K562 (cell line): ENCODE results near the gene AHNAK. TPM values are rescaled to one million over a fixed set of nuclear protein-coding genes. Genes with fewer than 3 reads are reported as not detected.

Source experiments
- ATAC-seq: fragments of 200-7000 bp; cut with Tn5 transposase; 3 replicates; pipeline ENCODE4 v1.9.1; 2020; ENCODE audit warnings: moderate library complexity
- BruUV-seq: library from RNA; stranded (reverse); fragments of 400-500 nt; replicated peaks from 2 replicates; lab custom pipeline; 2021; lab: Mats Ljungman, UMichigan
- CTCF ChIA-PET: fragments of 300-600 bp; formaldehyde crosslinking; extraction: SDS; loops from one replicate; lab custom pipeline; 2021; ENCODE audit warnings: low intra/inter-chr PET ratio; lab: Yijun Ruan, JAX
- POLR2A ChIA-PET: fragments of 300-600, 350-650 bp; sonication (Branson Sonifier 250); formaldehyde crosslinking; extraction: SDS; loops from one replicate; lab custom pipeline; 2021; ENCODE audit warnings: antibody characterized with exemption, inconsistent platforms; lab: Yijun Ruan, JAX
- DNase-seq, 4 experiments: peaks; one replicate each; pipeline versions ENCODE4 v3.0.0 to v3.0.0-alpha.2; 2011 to 2018; ENCODE audit warnings: low spot score in 3 of 4, mixed read lengths in 3 of 4; ENCODE audit errors: extremely low read depth in 1 of 4
- FAIRE-seq: peaks from 2 replicates; lab custom pipeline; 2011; peaks lifted over from hg19 to GRCh38; lab: Jason Lieb, UNC
- H2AFZ ChIP-seq: 2 replicates; pipeline ENCODE4 v1.6.0; 2011; ENCODE audit warnings: low read depth, low read length, control low read depth, inconsistent platforms
- H3K27ac ChIP-seq: fragments of 200-600 bp; 3 replicates; pipeline ENCODE4 v1.8.0; 2011; ENCODE audit warnings: low read depth, mild to moderate bottlenecking, control low read depth, inconsistent platforms, low read length, moderate library complexity, mixed read lengths; ENCODE audit errors: extremely low read depth
- H3K27me3 ChIP-seq, 2 experiments: fragments of 300-600 bp in 1 of 2; 2 replicates in 1 of 2; 3 replicates in 1 of 2; pipeline versions ENCODE4 v1.6.0 to v1.8.0; 2011; ENCODE audit warnings: inconsistent platforms in 2 of 2, low read length in 2 of 2, mild to moderate bottlenecking in 1 of 2, mixed read lengths in 1 of 2, moderate library complexity in 1 of 2; ENCODE audit not compliant: control insufficient read depth in 2 of 2, insufficient read depth in 2 of 2
- H3K36me3 ChIP-seq: fragments of 300-600 bp; 3 replicates; pipeline ENCODE4 v1.8.0; 2011; ENCODE audit warnings: mild to moderate bottlenecking, low read length, inconsistent platforms; ENCODE audit not compliant: control insufficient read depth, insufficient read depth
- H3K4me1 ChIP-seq, 2 experiments: fragments of 200-600 bp in 1 of 2; replicated peaks in 1 of 2; 2 replicates in 1 of 2; 3 replicates in 1 of 2; pipeline versions ENCODE4 v1.5.1 to v1.8.0; 2011; ENCODE audit warnings: inconsistent platforms in 2 of 2, low read length in 2 of 2, mild to moderate bottlenecking in 1 of 2, mixed read lengths in 1 of 2, moderate library complexity in 1 of 2; ENCODE audit not compliant: control insufficient read depth in 2 of 2, insufficient read depth in 2 of 2
- H3K4me2 ChIP-seq: 2 replicates; pipeline ENCODE4 v1.6.1; 2011; ENCODE audit warnings: low read length, control low read depth, inconsistent platforms, mixed read lengths; ENCODE audit not compliant: insufficient read depth
- H3K4me3 ChIP-seq: fragments of 200-600 bp; sonication (generic), shearing (Covaris generic); 2 replicates; pipeline ENCODE4 v1.5.1; 2016; ENCODE audit warnings: control low read depth, inconsistent platforms
- H3K79me2 ChIP-seq: fragments of 200-600 bp; 3 replicates; pipeline ENCODE4 v1.8.0; 2011; ENCODE audit warnings: low read length, inconsistent platforms; ENCODE audit not compliant: control insufficient read depth, insufficient read depth
- H3K9ac ChIP-seq, 2 experiments: 2 replicates each; pipeline versions ENCODE4 v1.6.0 to v1.6.1; 2011; ENCODE audit warnings: low read depth in 2 of 2, low read length in 2 of 2, control low read depth in 1 of 2, inconsistent platforms in 1 of 2, mild to moderate bottlenecking in 1 of 2, mixed read lengths in 1 of 2; ENCODE audit not compliant: insufficient read depth in 1 of 2
- H3K9me1 ChIP-seq: one replicate; pipeline ENCODE4 v1.6.0; 2011; ENCODE audit warnings: inconsistent platforms, mild to moderate bottlenecking, low read length, moderate library complexity; ENCODE audit not compliant: control insufficient read depth, insufficient read depth
- H3K9me3 ChIP-seq: replicated peaks from 2 replicates; pipeline ENCODE4 v1.5.1; 2011; ENCODE audit warnings: low read depth, low read length, inconsistent platforms; ENCODE audit not compliant: control insufficient read depth, insufficient read depth
- H4K20me1 ChIP-seq: replicated peaks from 2 replicates; pipeline ENCODE4 v1.6.1; 2011; ENCODE audit warnings: low read length, inconsistent platforms, mixed read lengths; ENCODE audit not compliant: control insufficient read depth, insufficient read depth
- CHD4 ChIP-seq: fragments of 200-600 bp; sonication (generic); IDR thresholded peaks from 3 replicates; pipeline ENCODE4 v1.6.1; 2012; ENCODE audit warnings: low read depth, mild to moderate bottlenecking, mixed read lengths, low read length, inconsistent platforms; ENCODE audit not compliant: insufficient read depth, insufficient replicate concordance, poor library complexity, severe bottlenecking
- DDX20 ChIP-seq: fragments of 450-650 bp; IDR thresholded peaks from 2 replicates; pipeline ENCODE4 v1.6.1; 2016; ENCODE audit warnings: missing genetic modification characterization, low read depth, mild to moderate bottlenecking, missing compliant biosample characterization, moderate library complexity
- DIDO1 ChIP-seq: fragments of 450-650 bp; IDR thresholded peaks from 2 replicates; pipeline ENCODE4 v1.6.1; 2016; ENCODE audit warnings: low read depth, missing biosample characterization, missing genetic modification characterization
- ELF1 ChIP-seq: fragments of 200-800 bp; sonication (Bioruptor generic); IDR thresholded peaks from 2 replicates; pipeline ENCODE4 v1.6.1; 2016; ENCODE audit warnings: missing genetic modification characterization, missing compliant biosample characterization
- KLF10 ChIP-seq: fragments of 250-450 bp; sonication (Bioruptor Pico); IDR thresholded peaks from 2 replicates; pipeline ENCODE4 v1.6.1; 2021; ENCODE audit warnings: matching md5 sums
- MXI1 ChIP-seq: IDR thresholded peaks from 2 replicates; pipeline ENCODE4 v1.6.1; 2011; ENCODE audit warnings: low read depth, mild to moderate bottlenecking, improper control_type of control experiment, low read length
- PKNOX1 ChIP-seq: fragments of 450-650 bp; IDR thresholded peaks from 2 replicates; pipeline ENCODE4 v1.6.1; 2016
- PRPF4 ChIP-seq: fragments of 200-400 bp; formaldehyde crosslinking; IDR thresholded peaks from one replicate; pipeline ENCODE4 v1.6.1; 2017; ENCODE audit warnings: low read length, low read depth, mild to moderate bottlenecking; ENCODE audit not compliant: insufficient read depth, poor library complexity, severe bottlenecking
- TFAP4 ChIP-seq: sonication (generic); formaldehyde crosslinking; IDR thresholded peaks from 2 replicates; pipeline ENCODE4 v1.8.0; 2022; ENCODE audit warnings: missing genetic modification reagents, mild to moderate bottlenecking, moderate library complexity, borderline replicate concordance
- ZNF232 ChIP-seq: sonication (generic); formaldehyde crosslinking; IDR thresholded peaks from 2 replicates; pipeline ENCODE4 v1.8.0; 2022; ENCODE audit warnings: mild to moderate bottlenecking, missing genetic modification reagents
- ZNF24 ChIP-seq: fragments of 450-650 bp; IDR thresholded peaks from 2 replicates; pipeline ENCODE4 v1.6.1; 2016
- ZNF316 ChIP-seq: fragments of 450-650 bp; IDR thresholded peaks from 2 replicates; pipeline ENCODE4 v1.6.1; 2016
- WGBS: fragments of 100-300 bp; shearing (Covaris generic); methylation state at CpG from one replicate; pipeline ENCODE4 v1.1.6; 2016; ENCODE audit warnings: low coverage, mixed read lengths; ENCODE audit not compliant: insufficient coverage; ENCODE audit errors: missing lambda C conversion rate; 5-methylcytosine and 5-hydroxymethylcytosine counted together
- in situ Hi-C: fragments of 300-500 bp; cut with MboI; formaldehyde crosslinking; loops from 4 replicates; pipeline ENCODE4 v1.15.0; 2018; ENCODE audit warnings: inconsistent platforms, mixed read lengths
- intact Hi-C: fragments of 100-400 bp; cut with micrococcal nuclease; formaldehyde crosslinking; loops from 2 replicates; pipeline ENCODE4 v1.14.2; 2022
- polyA plus RNA-seq, 8 experiments: library from polyadenylated mRNA; depleted of rRNA in 4 of 8; stranded (reverse) in 5 of 8; unstranded in 3 of 8; fragments of >200 nt; fragmentation: Nextera tagmentation in 2 of 8; fragmentation: Illumina TruSeq in 1 of 8; extraction: Ambion mirVana in 2 of 8; extraction: Trizol in 1 of 8; gene quantifications; 2 replicates each; pipeline versions ENCODE4 v1.2.1 to v1.2.3, GENCODE V29; 2011 to 2014; ENCODE audit warnings: inconsistent platforms in 1 of 8, missing spikeins in 1 of 8
- total RNA-seq, 7 experiments: library from RNA; depleted of rRNA in 6 of 7; stranded (reverse); fragments of >200 nt in 6 of 7; fragmentation: Illumina TruSeq in 2 of 7; extraction: Trizol in 2 of 7; gene quantifications; 2 replicates each; pipeline versions ENCODE4 v1.2.1 to v1.2.3, GENCODE V29; 2011 to 2021; ENCODE audit warnings: low replicate concordance in 1 of 7
- TF ChIP-seq, protein P1 (sequence below): fragments of 250-450 bp; sonication (Bioruptor Pico); IDR thresholded peaks from 2 replicates; pipeline ENCODE4 v1.4.0; 2020; ENCODE audit warnings: borderline replicate concordance

AHNAK gene
- total and polyA plus RNA-seq, 9 of the 15 experiments (the other 6 are each of a cell fraction or from before 2014, with no cell fraction given): 1.5 to 89.7 (median 45.0) TPM

GRCh38 chr11:62555464-62556107, 9.0 kb upstream of the AHNAK start (continued):
- TF ChIP-seq, protein P1, sequence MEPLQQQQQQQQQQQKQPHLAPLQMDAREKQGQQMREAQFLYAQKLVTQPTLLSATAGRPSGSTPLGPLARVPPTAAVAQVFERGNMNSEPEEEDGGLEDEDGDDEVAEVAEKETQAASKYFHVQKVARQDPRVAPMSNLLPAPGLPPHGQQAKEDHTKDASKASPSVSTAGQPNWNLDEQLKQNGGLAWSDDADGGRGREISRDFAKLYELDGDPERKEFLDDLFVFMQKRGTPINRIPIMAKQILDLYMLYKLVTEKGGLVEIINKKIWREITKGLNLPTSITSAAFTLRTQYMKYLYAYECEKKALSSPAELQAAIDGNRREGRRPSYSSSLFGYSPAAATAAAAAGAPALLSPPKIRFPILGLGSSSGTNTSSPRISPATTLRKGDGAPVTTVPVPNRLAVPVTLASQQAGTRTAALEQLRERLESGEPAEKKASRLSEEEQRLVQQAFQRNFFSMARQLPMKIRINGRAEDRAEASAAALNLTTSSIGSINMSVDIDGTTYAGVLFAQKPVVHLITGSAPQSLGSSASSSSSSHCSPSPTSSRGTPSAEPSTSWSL (CRISPR knock-in tag): no peak
- no peak for TF ChIP-seq DIDO1 (tag)
- no peak for TF ChIP-seq KLF10 (CRISPR knock-in tag)

DNA sequence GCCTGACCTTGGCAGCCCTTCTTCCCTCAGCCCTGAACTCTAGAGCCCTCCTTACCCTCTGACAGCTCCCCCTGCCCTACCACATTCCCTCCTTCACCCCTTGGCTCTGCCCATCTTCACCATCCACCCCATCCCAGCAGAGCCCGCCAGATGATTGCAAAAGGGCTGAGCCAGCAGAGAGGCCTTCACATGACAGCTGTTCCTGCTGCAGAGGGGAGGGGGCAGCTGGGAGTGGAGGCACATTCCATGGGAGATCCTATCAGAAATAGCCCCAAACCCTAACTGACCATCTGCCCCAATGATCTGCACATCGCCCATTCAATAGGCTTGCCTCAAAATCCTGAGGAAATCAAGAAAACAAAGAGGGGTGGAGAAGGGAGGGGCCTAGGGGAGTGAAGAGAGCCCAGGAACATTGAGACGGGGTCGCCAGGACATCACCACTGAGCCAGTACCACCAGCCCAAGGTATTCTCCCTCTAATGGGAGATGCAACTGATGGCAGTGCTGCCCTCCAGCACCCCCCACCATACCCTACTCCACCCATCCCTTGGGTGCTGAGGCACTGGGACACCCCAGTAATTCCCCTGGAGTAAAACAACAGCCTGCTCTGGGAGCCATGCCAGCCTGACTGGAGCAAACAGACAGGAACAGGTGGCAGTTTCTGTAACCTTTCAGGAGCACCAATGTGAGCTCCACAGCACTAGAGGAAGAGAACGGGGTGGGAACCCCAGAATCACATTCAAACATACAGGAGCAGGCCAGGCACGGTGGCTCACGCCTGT, 8.0 kb upstream of the AHNAK start:
- TF ChIP-seq TFAP4 (CRISPR knock-in tag): peak; percentile 15; the same call in 1 of the 2 replicates
- TF ChIP-seq DDX20 (tag): no peak
- TF ChIP-seq ZNF24: no peak
- no peak for TF ChIP-seq PKNOX1
- 0 out of 2 replicates have a peak, but pooled peaks have one; percentile 25 for TF ChIP-seq ZNF316
- no peak for TF ChIP-seq PRPF4
- TF ChIP-seq ZNF232 (CRISPR knock-in tag): no peak
- no peak for TF ChIP-seq ELF1 (tag)
- TF ChIP-seq CHD4: no peak
- no peak for TF ChIP-seq MXI1
- WGBS: 70% methylated on average over 5 of the region's 7 CpGs
- peak overlapping the region in 1 of 2 experiments; percentile 72; a peak in 2 of 4 replicates for H3K9ac ChIP-seq
- H3K4me2 ChIP-seq: no peak overlapping the region
- H3K4me3 ChIP-seq: no peak overlapping the region
- intact Hi-C loops (no loop called here), in situ Hi-C loops (loop anchor here (5.0 to 10.0 kb wide), 2 partner anchors 132 to 160 kb away; no protein-coding TSS in a partner anchor)
- ATAC-seq (no peak), FAIRE-seq (no peak), DNase-seq (no peak)
- ChIA-PET CTCF (interaction anchor here (0.6 kb wide), 1 partner anchor 162 kb away, joined by 3 read pairs; no protein-coding TSS in a partner anchor), POLR2A (interaction anchor here (0.7 to 2.8 kb wide), 4 partner anchors 9 to 37 kb away, joined by 3 to 13 read pairs (median 4); partner anchors contain the start of gene TUT1)
- no peaks in the 10 kb centered on the region; the same call in 1 of the 2 replicates for H4K20me1 ChIP-seq
- no peaks in the 10 kb centered on the region for H3K9me1 ChIP-seq
- no peaks in the 10 kb centered on the region for H3K27me3 ChIP-seq
- peaks cover 3% of the 10 kb centered on the region; the same call in 1 of the 3 replicates for H3K79me2 ChIP-seq
- no peak overlapping the region for H2AFZ ChIP-seq
- H3K36me3 ChIP-seq: peaks cover 32% of the 10 kb centered on the region
- no TSS peak for BruUV-seq
- no peaks in the 10 kb centered on the region for H3K9me3 ChIP-seq
- H3K4me1 ChIP-seq: peaks cover 65% of the 10 kb centered on the region in 2 experiments
- H3K27ac ChIP-seq: peak overlapping the region; percentile 79; the same call in 1 of the 3 replicates
